Germinal center (tissue), 1 donor: ENCODE data around the gene COPS4.

Experiments
- DNase-seq: peaks from one replicate; pipeline ENCODE4 v3.0.0; 2012; ENCODE audit warnings: mixed read lengths, low spot score

Gene COPS4

DNA sequence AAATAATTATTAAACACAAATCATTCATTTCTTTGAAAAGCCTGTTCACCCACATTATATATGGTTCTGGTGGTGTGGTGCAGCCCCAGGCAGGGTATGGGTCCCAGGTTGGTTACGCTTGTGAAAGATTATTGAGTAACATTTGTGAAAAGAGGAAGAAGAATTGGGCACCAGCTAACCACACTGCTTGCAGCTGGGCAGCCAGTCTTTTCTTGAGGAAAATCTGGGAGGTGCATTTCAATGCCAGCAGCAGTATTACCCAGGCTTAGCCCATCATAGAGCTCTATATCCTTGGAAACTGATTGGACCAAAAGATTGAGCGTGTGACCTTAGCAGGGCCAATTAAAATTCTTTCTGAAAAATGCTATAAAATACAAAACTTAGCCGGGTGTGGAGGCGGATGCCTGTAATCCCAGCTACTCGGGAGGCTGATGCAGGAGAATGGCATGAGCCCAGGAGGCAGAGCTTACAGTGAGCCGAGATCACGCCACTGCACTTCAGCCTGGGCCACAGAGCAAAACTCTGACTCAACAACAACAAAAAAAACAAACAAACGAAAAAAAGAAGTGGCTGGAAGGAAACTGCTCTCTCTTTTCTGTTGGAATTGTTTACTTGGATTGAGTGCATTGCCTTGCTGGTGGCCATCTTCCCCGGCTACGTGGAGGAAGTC is 89.3 kb downstream of the COPS4 start:
- DNase-seq, result no peak
